22Rv1 (cell line): ENCODE data around the gene CLINT1.
"Not testable (repeated sequence)": the region's sequence is repeated elsewhere in the genome, so short reads cannot be mapped to it uniquely, and the experiment has no call there.

Experiments used
- H3K27ac ChIP-seq: fragments of 450-650 bp; 2 replicates; pipeline ENCODE4 v1.5.1; 2017
- ZFX ChIP-seq: fragments of 450-650 bp; IDR thresholded peaks from 2 replicates; pipeline ENCODE4 v1.6.1; 2017; ENCODE audit warnings: antibody characterized with exemption, borderline replicate concordance
- TF ChIP-seq, protein P1 (sequence below): fragments of 450-650 bp; IDR thresholded peaks from 2 replicates; pipeline ENCODE4 v1.5.1; 2017; ENCODE audit warnings: mild to moderate bottlenecking

Gene CLINT1

DNA sequence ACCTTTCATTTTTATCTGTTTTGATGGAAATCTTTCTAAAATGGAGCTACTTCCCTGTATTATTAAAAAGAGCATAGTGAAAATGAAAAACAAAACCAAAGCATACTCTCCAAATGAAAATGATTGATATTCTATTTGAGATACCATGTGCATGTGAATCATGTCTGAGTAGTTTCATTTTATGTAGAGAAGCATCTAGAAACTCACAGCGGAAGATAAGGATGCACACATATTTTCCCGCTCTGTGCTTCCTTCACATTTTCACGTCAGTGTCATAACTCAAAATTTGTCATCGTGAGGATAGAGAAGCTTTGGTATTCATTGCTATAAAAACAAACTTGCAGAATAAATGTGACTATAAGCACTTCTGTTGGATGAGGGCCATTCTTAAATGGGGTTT, 34.0 kb upstream of the CLINT1 start:
- H3K27ac ChIP-seq, result no peak overlapping the region
- TF ChIP-seq, protein P1, sequence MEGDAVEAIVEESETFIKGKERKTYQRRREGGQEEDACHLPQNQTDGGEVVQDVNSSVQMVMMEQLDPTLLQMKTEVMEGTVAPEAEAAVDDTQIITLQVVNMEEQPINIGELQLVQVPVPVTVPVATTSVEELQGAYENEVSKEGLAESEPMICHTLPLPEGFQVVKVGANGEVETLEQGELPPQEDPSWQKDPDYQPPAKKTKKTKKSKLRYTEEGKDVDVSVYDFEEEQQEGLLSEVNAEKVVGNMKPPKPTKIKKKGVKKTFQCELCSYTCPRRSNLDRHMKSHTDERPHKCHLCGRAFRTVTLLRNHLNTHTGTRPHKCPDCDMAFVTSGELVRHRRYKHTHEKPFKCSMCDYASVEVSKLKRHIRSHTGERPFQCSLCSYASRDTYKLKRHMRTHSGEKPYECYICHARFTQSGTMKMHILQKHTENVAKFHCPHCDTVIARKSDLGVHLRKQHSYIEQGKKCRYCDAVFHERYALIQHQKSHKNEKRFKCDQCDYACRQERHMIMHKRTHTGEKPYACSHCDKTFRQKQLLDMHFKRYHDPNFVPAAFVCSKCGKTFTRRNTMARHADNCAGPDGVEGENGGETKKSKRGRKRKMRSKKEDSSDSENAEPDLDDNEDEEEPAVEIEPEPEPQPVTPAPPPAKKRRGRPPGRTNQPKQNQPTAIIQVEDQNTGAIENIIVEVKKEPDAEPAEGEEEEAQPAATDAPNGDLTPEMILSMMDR, result no peak
- TF ChIP-seq ZFX, result no peak

DNA sequence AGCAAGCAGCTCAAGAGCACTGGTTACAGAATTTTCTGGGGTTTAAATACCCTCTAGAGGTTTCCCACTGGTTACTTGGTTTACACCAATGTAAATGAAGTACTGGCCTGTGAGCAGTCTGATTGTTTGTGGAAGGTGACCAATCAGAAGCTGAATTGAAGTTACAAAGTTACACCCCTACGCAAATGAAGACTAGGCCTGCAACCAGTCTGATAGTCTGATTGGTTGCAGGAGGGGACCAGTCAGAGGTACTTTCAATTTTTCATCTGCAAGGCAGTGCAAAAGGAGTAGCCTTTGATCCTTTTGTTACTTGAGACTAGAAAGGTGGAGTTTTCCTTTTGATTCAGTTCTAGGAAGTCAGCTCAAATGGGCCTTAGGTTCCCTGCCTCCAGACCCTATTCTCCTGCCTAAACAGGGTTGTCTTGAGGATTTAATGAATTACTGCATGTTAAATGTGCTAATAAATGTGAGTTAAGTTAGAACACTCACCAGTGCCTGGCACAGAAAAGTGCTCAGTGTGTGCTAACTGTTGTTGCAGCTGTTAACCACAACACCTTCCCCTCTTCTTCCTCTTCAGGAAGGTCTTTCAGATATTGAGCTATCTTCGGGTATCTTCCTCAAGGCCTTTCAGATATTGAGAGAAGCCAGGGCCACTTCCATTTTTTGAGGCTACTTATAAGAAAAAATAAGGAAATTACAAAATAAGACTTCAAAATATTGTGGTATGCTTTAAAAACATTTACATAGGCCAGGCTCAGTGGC, 32.1 kb upstream of the CLINT1 start:
- H3K27ac ChIP-seq, result no peak overlapping the region
- no peak for TF ChIP-seq ZFX
- TF ChIP-seq, protein P1, result no peak

DNA sequence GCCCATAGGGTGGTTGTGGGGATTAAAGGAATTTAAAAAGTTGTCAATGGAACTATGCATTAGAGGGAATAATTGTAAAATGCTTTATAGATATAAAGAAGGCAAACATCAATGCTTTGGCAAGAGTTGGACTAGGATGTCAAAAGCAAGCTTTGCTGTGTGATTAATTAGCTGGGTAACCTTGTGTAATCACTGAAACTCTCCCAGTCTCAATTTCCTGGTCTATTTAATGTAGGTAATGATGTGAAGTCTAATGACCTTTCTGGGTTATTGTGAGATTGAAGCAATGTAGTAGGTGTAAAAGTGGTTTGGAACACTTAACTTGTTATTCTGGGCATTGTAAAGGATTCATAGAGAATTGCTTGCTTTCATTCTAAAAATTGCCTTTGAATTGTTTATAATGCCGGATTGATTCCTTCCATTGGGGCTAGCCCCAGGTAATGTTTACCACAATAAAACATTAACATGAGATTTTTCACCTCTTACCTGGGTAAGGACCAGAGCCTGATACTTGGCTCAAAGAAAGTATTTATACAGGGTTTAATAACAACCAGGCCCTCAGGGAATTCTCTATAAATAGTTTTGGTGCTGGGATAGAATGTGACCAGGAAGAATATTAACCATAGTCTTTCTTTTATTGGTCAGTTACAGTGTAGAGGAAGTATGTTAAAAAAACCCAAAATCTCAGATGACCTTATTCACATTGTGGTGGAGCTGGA, 30.0 kb upstream of the CLINT1 start:
- H3K27ac ChIP-seq, result no peak overlapping the region

DNA sequence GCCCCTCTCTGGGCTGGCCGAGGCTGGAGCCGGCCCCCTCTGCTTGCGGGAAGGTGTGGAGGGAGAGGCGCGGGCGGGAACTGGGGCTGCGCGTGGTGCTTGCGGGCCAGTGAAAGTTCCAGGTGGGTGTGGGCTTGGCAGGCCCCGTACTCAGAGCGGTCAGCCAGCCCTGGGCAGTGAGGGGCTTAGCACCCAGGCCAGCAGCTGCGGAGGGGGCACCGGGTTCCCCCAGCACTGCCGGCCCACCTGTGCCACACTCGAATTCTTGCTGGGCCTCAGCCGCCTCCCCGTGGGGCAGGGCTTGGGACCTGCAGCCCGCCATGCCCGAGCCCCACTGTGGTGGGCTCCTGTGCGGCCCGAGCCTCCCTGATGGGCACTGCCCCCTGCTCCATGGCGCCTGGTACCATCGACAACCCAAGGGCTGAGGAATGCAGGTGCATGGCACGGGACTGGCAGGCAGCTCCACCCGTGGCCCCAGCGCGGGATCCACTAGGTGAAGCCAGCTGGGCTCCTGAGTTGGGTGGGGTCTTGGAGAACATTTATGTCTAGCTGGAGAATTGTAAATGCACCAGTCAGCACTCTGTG, 27.9 kb upstream of the CLINT1 start:
- TF ChIP-seq ZFX, result no peak
- TF ChIP-seq, protein P1, result no peak
- H3K27ac ChIP-seq, result no peak overlapping the region

More for the DNA sequence above, 30.0 kb upstream of the CLINT1 start:
- no peak for TF ChIP-seq ZFX
- TF ChIP-seq, protein P1, result no peak

DNA sequence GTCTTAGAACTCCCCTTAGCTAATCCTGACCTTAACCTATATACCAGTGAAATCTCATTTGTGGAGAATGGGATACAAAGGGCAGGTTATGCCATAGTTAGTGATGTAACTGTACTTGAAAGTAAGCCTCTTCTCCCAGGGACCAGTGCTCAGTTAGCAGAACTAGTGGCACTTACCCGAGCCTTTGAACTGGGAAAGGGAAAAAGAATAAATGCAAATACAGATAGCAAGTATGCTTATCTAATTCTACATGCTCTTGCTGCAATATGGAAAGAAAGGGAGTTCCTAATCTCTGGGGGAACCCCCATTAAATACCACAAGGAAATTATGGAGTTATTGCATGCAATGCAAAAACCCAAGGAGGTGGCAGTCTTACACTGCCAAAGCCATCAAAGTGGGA, 26.1 kb upstream of the CLINT1 start:
- not testable (repeated sequence) for H3K27ac ChIP-seq

DNA sequence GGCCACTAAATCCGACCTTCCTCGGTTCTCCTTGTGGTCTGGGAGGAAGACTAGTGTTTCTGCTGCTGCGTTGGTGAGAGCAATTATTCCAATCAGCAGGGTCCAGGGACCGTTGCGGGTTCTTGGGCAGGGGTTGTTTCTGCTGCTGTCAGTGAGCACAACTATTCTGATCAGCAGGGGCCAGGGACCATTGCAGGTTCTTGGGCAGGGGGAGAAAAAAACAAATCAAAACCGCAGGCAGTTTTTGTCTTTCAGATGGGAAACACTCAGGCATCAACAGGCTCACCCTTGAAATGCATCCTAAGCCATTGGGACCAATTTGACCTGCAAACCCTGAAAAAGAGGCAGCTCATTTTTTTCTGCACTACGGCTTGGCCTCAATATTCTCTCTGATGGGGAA, 22.6 kb upstream of the CLINT1 start:
- H3K27ac ChIP-seq, result not testable (repeated sequence)

DNA sequence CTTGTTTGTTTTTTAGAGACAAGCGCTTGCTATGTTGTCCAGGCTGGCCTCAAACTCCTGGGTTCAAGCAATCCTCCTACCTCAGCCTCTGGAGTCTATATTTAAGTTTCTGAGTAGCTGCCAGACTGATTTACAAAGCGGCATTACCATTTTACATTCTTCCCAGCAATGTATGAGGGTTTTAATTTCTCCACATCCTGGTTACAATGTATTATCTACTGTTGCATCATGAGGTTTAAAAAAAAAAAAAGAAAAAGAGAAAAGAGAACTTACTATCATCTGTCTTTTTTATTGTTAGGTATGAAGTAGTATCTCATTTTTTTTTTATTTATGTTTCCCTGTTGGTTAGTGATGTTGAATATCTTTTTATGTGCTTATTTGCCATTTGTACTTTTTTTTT, 18.9 kb upstream of the CLINT1 start:
- no peak overlapping the region for H3K27ac ChIP-seq
- TF ChIP-seq ZFX, result no peak
- TF ChIP-seq, protein P1, result no peak

DNA sequence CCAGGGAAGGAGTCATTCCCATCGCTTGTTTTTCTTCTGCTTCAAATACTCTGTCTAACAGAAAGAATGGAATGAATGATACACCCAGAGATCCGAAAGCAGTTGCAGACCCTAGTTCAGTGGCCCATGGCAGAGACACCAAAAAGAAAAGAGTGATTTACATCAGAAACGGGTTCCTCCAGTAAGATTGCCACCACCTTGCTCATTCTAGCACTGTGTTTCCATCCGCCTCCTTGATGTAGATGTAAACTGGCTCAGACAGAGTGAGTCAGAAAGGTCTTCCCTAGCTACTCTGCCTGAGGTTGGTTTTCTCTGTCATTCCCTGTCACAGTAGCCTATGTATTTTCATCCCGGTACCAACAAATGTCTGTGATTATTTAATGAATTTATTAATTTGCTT, 15.9 kb upstream of the CLINT1 start:
- H3K27ac ChIP-seq, result no peak overlapping the region
- TF ChIP-seq ZFX, result no peak
- TF ChIP-seq, protein P1, result no peak
